Measurements from ENCODE around the gene INPP5A.

INPP5A gene

DNA sequence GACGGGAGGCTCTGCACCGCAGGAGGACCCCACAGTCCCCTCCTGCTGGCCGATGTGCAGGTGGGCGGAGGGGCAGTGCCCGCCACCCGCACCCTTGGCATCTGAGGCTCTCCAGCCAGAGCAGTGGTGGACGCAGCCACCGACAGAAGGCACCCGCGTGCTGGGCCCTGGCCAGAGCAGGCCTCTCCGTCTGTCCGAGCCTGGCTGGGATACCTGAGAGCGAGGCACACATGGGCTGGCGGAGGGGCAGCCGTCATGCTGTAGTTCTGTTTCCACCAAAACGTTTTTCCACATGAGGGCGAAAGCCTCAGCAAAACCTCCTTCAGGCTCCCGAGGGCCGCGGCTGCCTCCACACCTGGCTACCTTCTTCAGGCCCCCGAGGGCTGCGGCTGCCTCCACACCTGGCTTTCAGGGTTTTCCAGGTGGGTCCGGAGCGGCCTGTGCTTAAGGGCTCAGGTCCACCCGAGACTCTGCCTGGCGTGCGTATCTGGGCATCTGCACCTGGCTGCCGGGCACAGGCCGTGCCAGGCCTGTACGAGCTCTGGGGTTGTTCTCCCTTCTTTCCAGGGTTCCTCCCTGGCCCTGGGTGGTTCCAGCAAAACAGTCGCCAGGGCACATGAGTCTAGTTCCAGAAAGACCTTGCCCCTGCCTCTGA is 115.5 kb downstream of the INPP5A start:
- no peaks in the 10 kb centered on the region for H3F3A ChIP-seq (ENCODE audit: control insufficient read depth, insufficient read depth)
- TF ChIP-seq, protein P1, sequence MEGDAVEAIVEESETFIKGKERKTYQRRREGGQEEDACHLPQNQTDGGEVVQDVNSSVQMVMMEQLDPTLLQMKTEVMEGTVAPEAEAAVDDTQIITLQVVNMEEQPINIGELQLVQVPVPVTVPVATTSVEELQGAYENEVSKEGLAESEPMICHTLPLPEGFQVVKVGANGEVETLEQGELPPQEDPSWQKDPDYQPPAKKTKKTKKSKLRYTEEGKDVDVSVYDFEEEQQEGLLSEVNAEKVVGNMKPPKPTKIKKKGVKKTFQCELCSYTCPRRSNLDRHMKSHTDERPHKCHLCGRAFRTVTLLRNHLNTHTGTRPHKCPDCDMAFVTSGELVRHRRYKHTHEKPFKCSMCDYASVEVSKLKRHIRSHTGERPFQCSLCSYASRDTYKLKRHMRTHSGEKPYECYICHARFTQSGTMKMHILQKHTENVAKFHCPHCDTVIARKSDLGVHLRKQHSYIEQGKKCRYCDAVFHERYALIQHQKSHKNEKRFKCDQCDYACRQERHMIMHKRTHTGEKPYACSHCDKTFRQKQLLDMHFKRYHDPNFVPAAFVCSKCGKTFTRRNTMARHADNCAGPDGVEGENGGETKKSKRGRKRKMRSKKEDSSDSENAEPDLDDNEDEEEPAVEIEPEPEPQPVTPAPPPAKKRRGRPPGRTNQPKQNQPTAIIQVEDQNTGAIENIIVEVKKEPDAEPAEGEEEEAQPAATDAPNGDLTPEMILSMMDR (IDR thresholded peaks at IDR 0.05; ENCODE audit: low read depth, low read length, poor library complexity, severe bottlenecking), result no peak
- TF ChIP-seq EZH2phosphoT487 (IDR thresholded peaks at IDR 0.05; ENCODE audit: borderline replicate concordance, low read length), result no peak
- H3K27me3 ChIP-seq (ENCODE audit: control insufficient read depth, low read length), result no peaks in the 10 kb centered on the region
- H4K20me1 ChIP-seq (ENCODE audit: control insufficient read depth, insufficient read depth, low read depth, low read length), result no peaks in the 10 kb centered on the region
- H3K4me1 ChIP-seq (ENCODE audit: control insufficient read depth, low read length), result no peaks in the 10 kb centered on the region
- H3K9me2 ChIP-seq (replicated peaks; ENCODE audit: control insufficient read depth, low read length), result no peaks in the 10 kb centered on the region
- no peak overlapping the region for H3K27ac ChIP-seq (ENCODE audit: low read depth, low read length)
- no peaks in the 10 kb centered on the region for H3K79me2 ChIP-seq (ENCODE audit: control insufficient read depth, low read length)
- no peaks in the 10 kb centered on the region for H3K36me3 ChIP-seq (ENCODE audit: control insufficient read depth, low read length)
- no peak overlapping the region for H3K4me3 ChIP-seq (ENCODE audit: low read length)
- no peaks in the 10 kb centered on the region for H3K9me3 ChIP-seq (ENCODE audit: control insufficient read depth, insufficient read depth, low read length)
- no peak overlapping the region for H3K4me2 ChIP-seq (ENCODE audit: low read length)

DNA sequence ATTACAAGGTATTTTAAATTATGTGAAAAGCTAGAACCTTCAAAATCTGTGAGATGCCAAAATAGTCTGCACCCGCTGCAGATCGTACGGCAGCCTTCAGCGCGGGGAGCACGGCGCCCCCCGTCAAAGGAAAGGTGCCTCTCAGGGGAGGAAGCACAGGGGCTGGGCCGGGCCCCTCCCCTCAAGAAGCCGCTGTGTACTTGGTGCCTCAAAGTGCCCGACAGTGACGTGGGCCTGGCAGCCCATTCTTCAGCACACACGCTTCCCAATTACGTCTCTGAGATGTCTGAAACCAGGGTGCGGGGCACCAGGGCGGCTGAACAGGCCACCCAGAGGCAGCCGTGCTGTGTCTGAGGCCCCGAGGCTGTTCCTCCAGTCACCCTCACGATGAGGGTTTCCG is 116.1 kb downstream of the INPP5A start:
- H3K27ac ChIP-seq (ENCODE audit: low read depth, low read length), result no peak overlapping the region

DNA sequence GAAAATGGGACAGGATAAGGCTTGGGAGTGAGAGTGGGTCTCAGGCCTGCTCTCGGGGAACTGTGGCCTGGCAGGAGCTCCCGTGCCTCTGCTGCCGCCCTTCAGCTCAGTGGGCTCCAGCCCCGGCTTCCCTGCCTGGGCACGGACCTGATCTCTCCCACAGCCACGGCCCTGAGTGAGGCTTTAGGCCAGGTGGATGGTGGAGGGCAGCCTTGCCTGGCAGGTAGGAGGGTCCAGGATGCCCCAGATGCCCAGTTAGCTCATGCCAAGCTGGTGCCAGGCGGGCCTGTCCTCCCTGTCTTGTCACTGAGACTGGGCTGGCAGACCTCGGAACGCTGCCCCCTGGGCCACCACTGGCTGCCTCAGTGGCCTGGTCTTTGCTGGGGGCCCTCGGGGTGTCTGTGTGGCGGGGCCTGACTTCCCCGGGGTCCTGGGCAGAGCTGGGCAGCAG is 116.6 kb downstream of the INPP5A start:
- Histone ChIP-seq H3K79me2 (ENCODE audit: control insufficient read depth, low read length) (no peaks in the 10 kb centered on the region), H3K36me3 (ENCODE audit: control insufficient read depth, low read length) (no peaks in the 10 kb centered on the region), H3K4me3 (ENCODE audit: low read length) (no peak overlapping the region), H3F3A (ENCODE audit: control insufficient read depth, insufficient read depth) (no peaks in the 10 kb centered on the region), H3K9me3 (ENCODE audit: control insufficient read depth, insufficient read depth, low read length) (no peaks in the 10 kb centered on the region), H3K4me2 (ENCODE audit: low read length) (no peak overlapping the region), H3K27me3 (ENCODE audit: control insufficient read depth, low read length) (no peaks in the 10 kb centered on the region), H4K20me1 (ENCODE audit: control insufficient read depth, insufficient read depth, low read depth, low read length) (no peaks in the 10 kb centered on the region), H3K4me1 (ENCODE audit: control insufficient read depth, low read length) (no peaks in the 10 kb centered on the region), H3K9me2 (replicated peaks; ENCODE audit: control insufficient read depth, low read length) (no peaks in the 10 kb centered on the region), H3K27ac (ENCODE audit: low read depth, low read length) (no peak overlapping the region)
- TF ChIP-seq, protein P1 (IDR thresholded peaks at IDR 0.05; ENCODE audit: low read depth, low read length, poor library complexity, severe bottlenecking), result no peak
- TF ChIP-seq EZH2phosphoT487 (IDR thresholded peaks at IDR 0.05; ENCODE audit: borderline replicate concordance, low read length), result no peak

More for the DNA sequence above, 116.1 kb downstream of the INPP5A start:
- Histone ChIP-seq H3K36me3 (ENCODE audit: control insufficient read depth, low read length) (no peaks in the 10 kb centered on the region), H3K4me2 (ENCODE audit: low read length) (no peak overlapping the region), H4K20me1 (ENCODE audit: control insufficient read depth, insufficient read depth, low read depth, low read length) (no peaks in the 10 kb centered on the region), H3K79me2 (ENCODE audit: control insufficient read depth, low read length) (no peaks in the 10 kb centered on the region), H3K9me3 (ENCODE audit: control insufficient read depth, insufficient read depth, low read length) (no peaks in the 10 kb centered on the region), H3K4me3 (ENCODE audit: low read length) (no peak overlapping the region), H3K27me3 (ENCODE audit: control insufficient read depth, low read length) (no peaks in the 10 kb centered on the region), H3K4me1 (ENCODE audit: control insufficient read depth, low read length) (no peaks in the 10 kb centered on the region), H3F3A (ENCODE audit: control insufficient read depth, insufficient read depth) (no peaks in the 10 kb centered on the region), H3K9me2 (replicated peaks; ENCODE audit: control insufficient read depth, low read length) (no peaks in the 10 kb centered on the region)
- no peak for TF ChIP-seq EZH2phosphoT487 (IDR thresholded peaks at IDR 0.05; ENCODE audit: borderline replicate concordance, low read length)
- TF ChIP-seq, protein P1 (IDR thresholded peaks at IDR 0.05; ENCODE audit: low read depth, low read length, poor library complexity, severe bottlenecking), result no peak

Data from DOHH2 (cell line).